Non-pigmented ciliary epithelial cell (primary cell): ENCODE results near the gene COL9A3.
"Not testable (repeated sequence)": the region's sequence is repeated elsewhere in the genome, so short reads cannot be mapped to it uniquely, and the experiment has no call there.

Experiments
- DNase-seq: peaks from one replicate; pipeline ENCODE4 v3.0.0-alpha.2; 2010; ENCODE audit warnings: low read depth

COL9A3 gene

GRCh38 chr20:62856931-62857619 is 40.2 kb downstream of the COL9A3 start:
- DNase-seq, result no peak

- no peak for DNase-seq
Observed at GRCh38 chr20:62858058-62858830, 41.4 kb downstream of the COL9A3 start.

DNA sequence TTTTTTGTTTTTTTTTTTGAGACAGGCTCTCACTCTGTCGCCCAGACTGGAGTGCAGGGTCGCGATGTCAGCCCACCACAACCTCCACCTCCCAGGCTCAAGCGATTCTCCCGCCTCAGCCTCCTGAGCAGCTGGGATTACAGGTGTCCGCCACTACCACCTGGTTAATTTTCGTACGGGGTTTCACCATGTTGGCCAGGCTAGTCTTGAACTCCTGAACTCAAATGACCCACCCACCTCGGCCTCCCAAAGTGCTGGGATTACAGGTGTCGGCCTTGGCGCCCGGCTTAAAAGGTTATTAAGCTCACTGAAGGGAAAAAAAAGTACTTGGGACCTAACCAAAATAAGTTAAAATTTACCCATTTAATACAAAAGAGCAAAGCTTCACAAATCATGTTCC is 42.9 kb downstream of the COL9A3 start:
- no peak for DNase-seq

GRCh38 chr20:62860391-62860923 is 43.6 kb downstream of the COL9A3 start:
- DNase-seq, result no peak

GRCh38 chr20:62860924-62861691 is 44.3 kb downstream of the COL9A3 start:
- no peak for DNase-seq

- no peak for DNase-seq
Observed at GRCh38 chr20:62861726-62862336, 45.0 kb downstream of the COL9A3 start, which contains the start of gene TCFL5. Gene TCFL5, minus strand, starts transcription at chr20:62861822. Its CDS starts 152 bp downstream, at chr20:62861670.

- DNase-seq, result no peak
Observed at GRCh38 chr20:62864207-62864606, 47.4 kb downstream of the COL9A3 start.

- no peak for DNase-seq
Observed at GRCh38 chr20:62872184-62872847, 55.5 kb downstream of the COL9A3 start.

- no peak for DNase-seq
Observed at GRCh38 chr20:62872862-62873261, 56.0 kb downstream of the COL9A3 start.

- DNase-seq, result no peak
Observed at GRCh38 chr20:62873280-62873679, 56.4 kb downstream of the COL9A3 start.

GRCh38 chr20:62873681-62874031 is 56.8 kb downstream of the COL9A3 start:
- DNase-seq, result not testable (repeated sequence)

GRCh38 chr20:62874964-62875344 is 58.1 kb downstream of the COL9A3 start:
- no peak for DNase-seq

- no peak for DNase-seq
Observed at GRCh38 chr20:62875419-62876361, 58.8 kb downstream of the COL9A3 start.

GRCh38 chr20:62876501-62876901 is 59.7 kb downstream of the COL9A3 start:
- no peak for DNase-seq

DNA sequence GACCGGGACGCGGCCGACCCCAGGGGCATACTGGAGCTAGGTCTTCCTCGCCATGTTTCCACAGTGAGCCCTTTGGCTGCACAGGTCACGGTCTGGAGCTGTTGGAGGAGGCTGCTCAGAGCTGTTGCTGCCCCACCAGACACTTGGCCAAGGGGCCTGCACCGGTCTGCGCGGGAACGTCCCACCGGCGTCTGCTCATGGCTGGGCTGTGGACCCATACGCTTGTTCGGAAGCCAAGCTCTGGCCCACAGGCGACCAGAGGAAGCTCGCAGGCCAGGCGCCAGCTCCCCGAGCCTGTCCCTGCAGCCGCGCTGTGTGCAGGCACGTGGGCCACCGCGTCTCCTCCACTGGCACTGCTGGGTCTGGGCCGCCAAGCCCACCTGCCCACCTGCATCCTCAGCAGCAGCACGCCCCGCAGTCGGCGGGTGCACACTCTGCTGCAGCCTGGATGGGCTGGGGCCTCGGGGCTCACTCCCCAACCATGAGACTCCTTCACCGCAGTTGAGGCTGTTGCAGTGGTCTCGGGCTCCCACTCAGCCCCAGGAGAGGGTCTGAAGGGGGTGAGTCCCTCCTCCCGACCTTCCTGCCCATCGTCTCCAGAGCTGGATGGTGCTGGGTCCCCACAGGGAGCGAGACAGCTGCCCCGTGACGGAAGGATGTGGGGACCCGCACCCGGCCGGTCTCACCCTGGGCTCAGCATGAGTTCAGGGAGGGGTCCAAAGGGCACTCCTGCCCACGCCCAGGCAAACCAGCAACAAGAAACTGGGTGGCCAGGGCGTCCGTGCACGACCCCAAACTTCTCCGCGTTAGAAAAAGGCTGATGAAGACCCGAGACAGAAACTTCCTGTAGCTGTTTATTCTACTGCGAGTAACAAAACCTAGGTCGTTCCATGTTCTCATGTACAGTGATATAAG is 60.3 kb downstream of the COL9A3 start:
- no peak for DNase-seq

DNA sequence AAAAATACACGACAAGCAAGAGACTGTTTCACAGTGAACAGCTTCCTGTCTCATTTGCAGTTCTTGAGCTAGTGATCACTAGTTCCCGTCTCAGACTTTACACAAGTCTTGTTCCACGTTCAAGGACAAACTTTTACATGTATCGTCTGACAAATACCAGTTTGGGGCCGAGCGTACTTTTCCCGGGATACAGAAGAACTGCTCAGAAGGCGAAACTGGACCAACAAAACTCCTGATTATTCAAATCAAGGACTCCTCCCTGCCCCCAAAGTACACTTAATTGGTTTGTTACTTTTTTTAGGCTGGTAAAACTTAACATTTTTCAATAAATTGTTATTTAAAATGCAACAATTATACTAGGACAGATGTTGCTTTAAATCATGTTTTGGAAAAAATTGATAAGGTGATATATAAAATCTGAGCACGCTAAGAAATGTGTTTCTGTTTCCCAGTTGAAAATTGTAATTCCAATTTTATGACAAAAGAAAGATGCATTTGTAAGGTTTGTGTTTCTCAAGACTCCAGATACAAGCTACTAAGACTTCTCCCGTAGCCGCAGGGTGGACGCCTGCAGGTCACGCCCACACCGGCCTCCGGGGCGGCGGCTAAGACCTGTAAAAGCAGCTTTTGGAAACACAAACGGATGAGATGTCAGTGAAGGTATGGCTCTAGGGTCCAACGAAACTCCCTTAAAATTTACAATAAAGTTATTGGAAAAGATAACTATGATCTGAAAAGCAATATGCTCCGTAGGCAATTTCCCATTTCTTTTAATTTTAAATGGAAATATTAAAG is 61.6 kb downstream of the COL9A3 start:
- no peak for DNase-seq

GRCh38 chr20:62879275-62880146 is 62.7 kb downstream of the COL9A3 start:
- DNase-seq, result no peak
